NCI-H2081 (cell line): ENCODE data around the gene OBI1.

ENCODE experiments used
- DNase-seq, 2 experiments: peaks; one replicate each; lab custom pipeline; 2025; lab: John Stamatoyannopoulos, UW

OBI1 gene

DNA sequence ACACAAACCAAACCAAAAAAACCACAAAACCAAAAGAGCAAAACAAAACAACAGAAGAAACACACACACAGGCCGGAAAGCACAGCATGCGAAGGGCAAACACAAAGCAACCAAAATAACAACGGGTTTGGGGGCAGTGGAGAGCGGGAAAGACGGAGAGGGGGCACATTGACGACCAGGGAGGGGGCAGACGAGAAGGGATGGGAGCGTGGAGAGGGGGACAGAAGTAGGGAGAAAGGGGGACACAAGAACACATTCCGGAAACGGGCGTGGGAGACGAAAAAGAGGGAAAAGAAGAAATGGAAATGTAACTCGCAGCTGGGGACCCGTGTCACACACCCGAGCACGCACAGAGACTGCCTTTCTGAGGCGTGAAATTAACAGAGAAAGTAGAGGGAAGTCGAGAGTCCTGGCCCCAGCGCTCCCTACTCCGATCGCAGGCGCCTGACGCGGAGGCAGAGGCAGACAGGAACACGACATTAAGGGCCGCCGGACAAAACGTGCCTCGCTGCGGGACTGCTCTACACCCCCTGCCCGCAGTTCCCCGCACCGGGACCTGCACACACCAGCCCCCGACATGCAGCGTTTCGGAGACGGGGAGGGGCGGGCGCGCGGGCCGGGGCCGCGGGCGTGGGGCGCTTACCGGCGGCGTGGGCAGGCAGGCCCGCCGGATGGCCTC lies 56.3 kb downstream of the OBI1 start:
- peak in 1 of 2 experiments; percentile 30 for DNase-seq

DNA sequence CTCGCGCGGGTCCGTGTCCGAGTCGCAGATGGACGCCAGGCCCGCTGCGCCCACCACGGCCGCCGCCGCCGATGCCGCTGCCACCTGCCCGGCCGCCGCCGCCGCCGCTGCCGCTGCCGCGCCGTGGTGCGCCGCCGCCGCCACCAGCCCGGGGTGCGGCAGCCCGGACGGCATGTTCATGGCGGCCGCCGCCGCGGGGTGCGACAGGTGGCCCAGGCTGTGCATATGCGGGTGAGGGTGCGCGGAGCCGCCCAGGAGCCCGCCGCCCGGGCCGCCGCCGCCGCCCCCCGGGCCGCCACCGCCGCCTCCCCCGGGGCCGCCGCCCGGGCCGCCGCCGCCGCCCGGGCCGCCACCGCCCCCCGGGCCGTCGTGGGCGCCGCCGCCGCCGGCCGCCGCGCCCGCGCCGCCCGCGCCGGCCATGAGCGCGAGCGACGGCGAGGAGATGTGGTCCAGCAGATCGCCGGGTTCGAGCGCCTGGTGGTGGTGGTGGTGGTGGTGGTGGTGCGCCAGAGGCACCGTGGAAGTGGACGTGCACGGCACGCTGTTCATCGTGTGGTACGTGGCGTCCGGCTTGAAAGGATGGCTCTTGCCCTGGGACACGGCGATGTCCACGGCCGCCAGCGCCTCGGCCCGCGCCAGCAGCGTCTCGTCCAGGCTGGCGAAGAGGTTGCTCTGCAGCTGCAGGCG lies 56.9 kb downstream of the OBI1 start:
- no peak for DNase-seq

GRCh38 chr13:78601124-78601873 lies 57.7 kb downstream of the OBI1 start:
- DNase-seq = no peak

GRCh38 chr13:78600280-78600883 lies 58.6 kb downstream of the OBI1 start:
- DNase-seq = no peak

DNA sequence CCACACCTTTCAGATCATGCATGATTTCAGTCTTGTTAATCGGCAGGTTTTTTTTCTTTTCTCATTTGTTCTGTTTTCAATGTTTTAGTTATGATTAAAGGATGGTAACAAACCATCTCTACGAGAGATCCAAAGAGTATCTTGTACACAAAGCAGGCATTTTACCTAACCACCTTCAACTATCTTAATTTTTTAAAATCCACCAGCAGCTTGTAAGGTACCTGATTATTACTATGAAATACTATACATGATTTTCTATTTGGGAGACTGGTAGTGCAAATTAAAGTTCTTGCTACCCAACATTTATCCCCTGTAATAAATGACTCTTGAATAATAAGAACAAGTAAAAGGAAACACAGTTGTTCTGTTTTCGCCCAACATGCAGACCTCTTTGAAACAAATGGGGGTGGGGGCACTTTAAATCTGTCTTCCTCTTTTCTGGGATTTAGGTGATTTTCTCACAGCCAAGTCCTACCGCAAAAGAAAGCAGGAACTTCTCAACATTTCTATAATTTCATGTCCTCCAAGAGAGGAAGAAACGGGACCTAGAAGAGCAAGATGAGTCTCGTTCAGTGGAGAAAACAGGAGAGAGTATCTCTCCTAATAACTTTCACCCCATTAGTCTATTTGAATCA lies 59.2 kb downstream of the OBI1 start:
- DNase-seq = no peak

GRCh38 chr13:78598966-78599644 lies 59.9 kb downstream of the OBI1 start:
- DNase-seq = no peak

DNA sequence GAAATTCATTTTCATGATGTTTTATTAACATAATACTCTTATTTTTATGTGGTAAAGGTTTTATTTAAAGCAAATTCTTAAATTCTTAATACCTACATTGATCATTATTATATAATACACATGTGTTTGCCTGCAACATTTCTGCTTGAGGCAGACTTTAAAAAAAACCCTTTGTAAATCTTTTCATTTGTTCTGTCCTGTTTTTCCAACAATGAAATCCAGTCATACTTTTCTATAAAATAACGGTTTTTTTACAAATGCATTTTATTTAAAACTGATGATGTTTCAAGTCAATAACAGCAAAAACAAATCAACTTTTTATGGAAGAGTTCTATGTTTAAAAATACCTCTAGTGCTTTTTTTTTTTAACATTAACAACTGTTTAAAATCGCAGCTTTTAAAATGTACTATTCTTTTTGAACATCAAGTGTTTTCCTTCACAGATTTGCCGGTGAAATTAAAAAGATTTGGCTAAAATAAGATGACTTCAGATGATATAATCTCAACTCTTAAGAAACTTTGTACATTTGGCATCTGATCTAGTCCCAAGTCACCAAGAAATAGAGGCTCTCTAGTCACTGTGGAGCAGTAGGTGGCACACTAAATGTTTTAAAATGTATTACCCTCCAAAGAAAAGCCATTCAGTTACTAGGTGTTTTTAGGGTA lies 60.7 kb downstream of the OBI1 start:
- DNase-seq = no peak

GRCh38 chr13:78597602-78597932 lies 61.4 kb downstream of the OBI1 start:
- no peak for DNase-seq

DNA sequence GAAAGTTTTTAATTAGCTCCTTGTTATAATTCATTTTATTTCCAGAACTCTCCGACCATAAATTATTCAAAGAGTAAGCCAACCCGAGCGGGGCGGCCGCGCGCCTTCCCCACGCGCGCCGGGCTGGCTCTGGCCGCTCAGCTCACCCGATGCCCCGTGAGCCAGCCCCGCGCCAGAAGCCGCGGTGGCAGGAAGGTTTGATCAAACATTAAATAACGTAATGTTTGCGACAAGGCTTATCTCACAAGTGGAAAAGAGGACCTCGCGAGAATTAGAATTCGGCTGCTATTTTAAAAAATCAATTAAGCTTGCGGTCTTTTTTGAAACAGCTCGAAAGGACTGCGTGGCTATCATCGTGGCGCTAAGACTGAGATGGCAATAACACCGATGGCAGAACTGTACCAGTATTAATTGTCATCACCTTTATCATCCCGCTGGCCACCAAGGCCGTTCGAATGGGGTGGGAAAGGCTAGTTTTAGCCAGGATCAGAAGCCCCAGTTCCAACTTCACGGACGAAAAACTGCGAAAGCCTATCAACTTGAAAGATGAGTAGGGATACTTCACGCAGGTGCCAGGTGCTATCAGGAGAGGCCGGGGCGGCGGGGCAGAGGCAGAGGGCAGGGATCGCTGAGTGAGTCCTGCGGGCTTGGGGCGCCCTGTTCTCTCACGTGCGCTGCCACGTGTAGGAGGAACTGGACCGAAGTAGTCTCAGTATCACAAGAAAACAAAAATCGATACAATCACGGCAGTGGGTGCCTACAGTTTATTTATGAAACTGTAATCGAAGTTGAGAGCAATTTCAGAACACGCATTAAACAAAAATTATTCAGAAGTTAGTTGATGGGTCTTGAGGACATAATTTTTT lies 62.0 kb downstream of the OBI1 start:
- peak in 1 of 2 experiments; percentile 3 for DNase-seq

GRCh38 chr13:78596399-78596735 lies 62.6 kb downstream of the OBI1 start:
- DNase-seq = peak in 1 of 2 experiments; percentile 21

GRCh38 chr13:78595495-78596398 lies 63.2 kb downstream of the OBI1 start:
- DNase-seq = peak in 1 of 2 experiments; percentile 31

DNA sequence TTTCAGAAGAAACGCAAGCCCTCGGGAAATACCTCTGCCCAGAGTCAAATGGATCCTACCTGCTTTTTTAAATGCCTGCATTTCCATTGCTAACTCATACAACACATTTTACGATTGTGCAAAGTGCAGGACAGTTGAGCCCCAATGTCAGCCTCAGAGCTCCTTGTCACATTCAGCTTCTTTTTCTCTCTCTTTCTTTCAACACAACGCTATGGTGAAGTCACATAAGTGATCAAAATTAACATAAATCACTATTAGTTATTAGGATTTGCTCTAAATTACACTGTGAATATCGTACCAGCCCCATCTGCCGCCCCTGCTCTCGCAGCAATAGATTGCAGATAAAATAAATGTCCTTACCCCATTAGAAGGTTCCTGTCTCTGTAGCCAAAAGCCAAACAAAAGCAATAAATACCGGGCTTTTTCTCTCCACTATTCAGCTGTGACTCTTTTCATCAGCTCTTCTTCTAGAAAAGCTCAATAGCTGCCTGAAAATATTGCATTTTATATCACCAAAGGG lies 64.4 kb downstream of the OBI1 start:
- no peak for DNase-seq

DNA sequence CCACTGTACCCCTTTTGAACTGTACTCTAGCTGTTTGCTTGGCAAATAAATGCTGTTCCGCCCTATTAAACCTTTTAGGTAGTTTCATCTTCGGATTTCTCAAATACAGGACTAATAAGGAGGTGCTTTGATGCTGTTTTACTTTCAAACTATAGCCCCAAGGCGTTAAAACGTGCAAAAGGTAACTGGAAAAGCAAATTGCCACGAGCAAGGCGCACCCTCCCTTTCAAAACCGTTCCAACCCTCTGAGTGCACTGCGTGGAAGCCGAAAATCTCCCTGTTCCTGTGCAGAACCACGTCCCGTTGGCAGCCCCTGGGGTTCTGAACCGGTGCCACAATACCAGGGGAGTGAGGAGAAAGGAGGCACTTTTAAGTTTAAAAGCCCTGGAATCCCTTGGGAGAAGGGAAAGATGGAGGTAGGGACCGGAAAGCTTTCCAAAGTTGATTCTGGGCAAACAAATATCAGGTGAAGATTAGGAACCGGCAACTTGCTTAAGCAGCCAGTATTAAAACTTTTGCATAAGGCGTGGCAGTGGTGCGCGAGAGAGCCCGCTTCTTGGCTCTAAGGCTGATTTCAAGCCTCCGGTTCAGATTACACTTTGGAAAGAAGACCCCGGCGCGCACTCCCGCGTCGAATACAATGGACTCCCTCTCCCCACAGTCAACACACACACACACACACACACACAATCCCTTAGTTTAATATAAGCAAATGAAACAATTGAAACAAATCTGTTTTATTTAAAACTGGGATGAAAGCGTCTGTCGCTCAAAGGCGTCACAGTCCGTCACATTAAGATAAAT lies 65.1 kb downstream of the OBI1 start:
- peak in 1 of 2 experiments; percentile 27 for DNase-seq

GRCh38 chr13:78593129-78593528 lies 65.8 kb downstream of the OBI1 start:
- no peak for DNase-seq

DNA sequence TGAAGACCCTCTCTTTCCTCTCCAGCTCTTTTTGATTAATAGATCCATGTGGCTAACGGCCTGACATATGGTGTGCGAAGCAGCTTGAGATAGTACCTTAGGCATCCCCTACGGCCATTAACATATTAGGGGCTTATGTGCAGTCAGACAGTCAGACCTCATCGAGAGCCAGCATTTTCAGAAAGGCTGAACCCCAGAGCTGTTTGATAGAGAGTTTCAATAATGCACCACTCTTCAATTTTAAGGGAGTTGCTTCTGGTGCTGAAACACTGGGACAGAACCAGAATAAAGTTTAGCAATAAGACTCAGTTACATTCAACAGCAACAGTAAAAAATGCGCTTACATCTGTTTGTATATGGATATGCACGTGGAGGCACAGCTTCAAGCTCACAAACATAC lies 66.4 kb downstream of the OBI1 start:
- no peak for DNase-seq

DNA sequence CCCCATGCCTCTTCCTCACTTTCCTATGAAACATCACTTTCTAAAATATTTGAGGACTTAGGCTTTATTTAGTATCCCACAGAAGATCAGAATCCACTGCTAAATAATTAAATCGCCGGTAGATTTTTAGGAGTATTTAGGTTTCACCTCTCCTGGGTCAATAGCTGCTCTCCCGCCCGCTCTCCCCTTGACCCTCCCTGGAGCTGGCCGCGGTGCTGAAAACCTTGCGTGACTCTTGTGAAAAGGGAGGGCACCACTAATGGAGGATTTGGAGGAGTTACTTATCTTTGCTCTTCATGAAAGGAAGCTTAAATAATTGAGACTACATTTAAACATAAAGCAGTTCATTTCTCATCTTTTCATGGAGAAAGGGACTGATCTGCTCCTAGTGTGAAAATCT lies 69.7 kb downstream of the OBI1 start:
- DNase-seq = no peak

- no peak for DNase-seq
Measured at GRCh38 chr13:78587395-78587794, 71.6 kb downstream of the OBI1 start.

GRCh38 chr13:78586706-78587105 lies 72.2 kb downstream of the OBI1 start:
- DNase-seq = no peak
